Neural cell (in vitro differentiated cells): Measurements from ENCODE around the gene NELFA. TPM values are rescaled to one million over a fixed set of nuclear protein-coding genes. Genes with fewer than 3 reads are reported as not detected.

Experiments
- H2AFZ ChIP-seq: fragments of 200-600, 300-800 bp; sonication (generic), shearing (Covaris generic); 2 replicates; pipeline ENCODE4 v1.6.0; 2014; ENCODE audit warnings: low read depth, mild to moderate bottlenecking, antibody characterized with exemption, low read length, moderate library complexity
- H3F3A ChIP-seq: fragments of 200-600 bp; shearing (Covaris generic); 2 replicates; pipeline ENCODE4 v1.6.1; 2016; ENCODE audit warnings: mild to moderate bottlenecking, moderate library complexity, mixed read lengths, antibody characterized with exemption, low read length; ENCODE audit not compliant: insufficient read depth, poor library complexity, severe bottlenecking
- H3K27ac ChIP-seq: fragments of 200-600, 300-800 bp; sonication (generic), shearing (Covaris generic); 2 replicates; pipeline ENCODE4 v1.5.1; 2014; ENCODE audit warnings: mild to moderate bottlenecking, low read length, moderate library complexity
- H3K27me3 ChIP-seq: fragments of 300-800, 200-600 bp; sonication (generic), shearing (Covaris generic); 2 replicates; pipeline ENCODE4 v1.6.0; 2014; ENCODE audit warnings: mild to moderate bottlenecking, low read depth, low read length, moderate library complexity; ENCODE audit not compliant: insufficient read depth
- H3K36me3 ChIP-seq: fragments of 300-800, 200-600 bp; sonication (generic), shearing (Covaris generic); 2 replicates; pipeline ENCODE4 v1.5.1; 2014; ENCODE audit warnings: mild to moderate bottlenecking, antibody characterized with exemption, low read length, moderate library complexity; ENCODE audit not compliant: insufficient read depth
- H3K4me2 ChIP-seq: fragments of 300-800, 200-600 bp; sonication (generic), shearing (Covaris generic); 2 replicates; pipeline ENCODE4 v1.6.0; 2014; ENCODE audit warnings: mild to moderate bottlenecking, low read length
- H3K4me3 ChIP-seq: fragments of 300-800, 200-600 bp; sonication (generic), shearing (Covaris generic); 2 replicates; pipeline ENCODE4 v1.5.1; 2014; ENCODE audit warnings: mild to moderate bottlenecking, low read length, moderate library complexity
- H3K79me2 ChIP-seq: fragments of 200-600 bp; shearing (Covaris generic); replicated peaks from 2 replicates; pipeline ENCODE4 v1.6.0; 2014; ENCODE audit warnings: mild to moderate bottlenecking, low read length, moderate library complexity; ENCODE audit not compliant: insufficient read depth
- H3K9ac ChIP-seq: fragments of 300-800, 200-600 bp; sonication (generic), shearing (Covaris generic); 2 replicates; pipeline ENCODE4 v1.6.1; 2016; ENCODE audit warnings: mild to moderate bottlenecking, low read length, mixed read lengths
- H3K9me2 ChIP-seq: fragments of 200-600 bp; shearing (Covaris generic); 2 replicates; pipeline ENCODE4 v1.6.1; 2016; ENCODE audit warnings: mild to moderate bottlenecking, low read length, mixed read lengths; ENCODE audit not compliant: insufficient read depth
- H3K9me3 ChIP-seq: fragments of 200-600, 300-800 bp; sonication (generic), shearing (Covaris generic); 2 replicates; pipeline ENCODE4 v1.6.1; 2016; ENCODE audit warnings: mild to moderate bottlenecking, mixed run types, low read length, moderate library complexity, mixed read lengths
- H4K20me1 ChIP-seq: fragments of 200-600 bp; shearing (Covaris generic); 2 replicates; pipeline ENCODE4 v1.6.1; 2016; ENCODE audit warnings: mild to moderate bottlenecking, mixed run types; ENCODE audit not compliant: insufficient read depth
- CTCF ChIP-seq: fragments of 450-650 bp; IDR thresholded peaks from 2 replicates; pipeline ENCODE4 v1.5.1; 2014; ENCODE audit warnings: antibody characterized with exemption, mild to moderate bottlenecking, moderate library complexity; ENCODE audit not compliant: poor library complexity, severe bottlenecking
- EP300 ChIP-seq: fragments of 450-650 bp; conservative IDR thresholded peaks from 2 replicates; pipeline ENCODE4 v1.6.1; 2014; ENCODE audit warnings: antibody characterized with exemption, mild to moderate bottlenecking, moderate library complexity; ENCODE audit not compliant: poor library complexity, severe bottlenecking
- EZH2 ChIP-seq: fragments of 200-600, 300-800 bp; shearing (Covaris generic), sonication (generic); IDR thresholded peaks from 2 replicates; pipeline ENCODE4 v1.6.1; 2014; ENCODE audit warnings: antibody characterized with exemption, low read length, borderline replicate concordance, mild to moderate bottlenecking; ENCODE audit not compliant: insufficient read depth, poor library complexity, severe bottlenecking
- MXI1 ChIP-seq: fragments of 450-650 bp; conservative IDR thresholded peaks from 2 replicates; pipeline ENCODE4 v1.6.1; 2014; ENCODE audit warnings: antibody characterized with exemption, mild to moderate bottlenecking; ENCODE audit not compliant: poor library complexity, severe bottlenecking
- POLR2AphosphoS5 ChIP-seq: IDR thresholded peaks from 2 replicates; pipeline ENCODE4 v1.6.1; 2012
- RAD21 ChIP-seq: fragments of 450-650 bp; conservative IDR thresholded peaks from 2 replicates; pipeline ENCODE4 v1.6.1; 2014; ENCODE audit warnings: antibody characterized with exemption, mild to moderate bottlenecking, moderate library complexity
- SMC3 ChIP-seq: fragments of 450-650 bp; conservative IDR thresholded peaks from 2 replicates; pipeline ENCODE4 v1.6.1; 2014; ENCODE audit warnings: antibody characterized with exemption, mild to moderate bottlenecking, moderate library complexity; ENCODE audit not compliant: poor library complexity
- TAF1 ChIP-seq: IDR thresholded peaks from 2 replicates; pipeline ENCODE4 v1.6.1; 2012; ENCODE audit warnings: low read depth
- polyA plus RNA-seq: library from polyadenylated mRNA; depleted of rRNA; stranded (reverse); fragments of >200 nt; gene quantifications from 2 replicates; pipeline ENCODE4 v1.2.3, GENCODE V29; 2014
- TF ChIP-seq, protein P1 (sequence below): IDR thresholded peaks from 2 replicates; pipeline ENCODE4 v1.6.1; 2012; ENCODE audit warnings: borderline replicate concordance

NELFA gene
- polyA plus RNA-seq, 1 donor from 2014 or later, result 40.5 TPM

GRCh38 chr4:1961038-1961437, 47.7 kb downstream of the NELFA start:
- Histone ChIP-seq H2AFZ (no peak overlapping the region), H3K9ac (no peak overlapping the region), H3K27ac (no peak overlapping the region), H3K36me3 (peaks cover 9% of the 10 kb centered on the region), H4K20me1 (no peaks in the 10 kb centered on the region), H3K4me2 (no peak overlapping the region), H3K4me3 (no peak overlapping the region), H3K9me3 (no peaks in the 10 kb centered on the region), H3K79me2 (no peaks in the 10 kb centered on the region), H3K9me2 (no peaks in the 10 kb centered on the region), H3F3A (no peaks in the 10 kb centered on the region), H3K27me3 (no peaks in the 10 kb centered on the region)
- TF ChIP-seq TAF1, result no peak
- TF ChIP-seq, protein P1, sequence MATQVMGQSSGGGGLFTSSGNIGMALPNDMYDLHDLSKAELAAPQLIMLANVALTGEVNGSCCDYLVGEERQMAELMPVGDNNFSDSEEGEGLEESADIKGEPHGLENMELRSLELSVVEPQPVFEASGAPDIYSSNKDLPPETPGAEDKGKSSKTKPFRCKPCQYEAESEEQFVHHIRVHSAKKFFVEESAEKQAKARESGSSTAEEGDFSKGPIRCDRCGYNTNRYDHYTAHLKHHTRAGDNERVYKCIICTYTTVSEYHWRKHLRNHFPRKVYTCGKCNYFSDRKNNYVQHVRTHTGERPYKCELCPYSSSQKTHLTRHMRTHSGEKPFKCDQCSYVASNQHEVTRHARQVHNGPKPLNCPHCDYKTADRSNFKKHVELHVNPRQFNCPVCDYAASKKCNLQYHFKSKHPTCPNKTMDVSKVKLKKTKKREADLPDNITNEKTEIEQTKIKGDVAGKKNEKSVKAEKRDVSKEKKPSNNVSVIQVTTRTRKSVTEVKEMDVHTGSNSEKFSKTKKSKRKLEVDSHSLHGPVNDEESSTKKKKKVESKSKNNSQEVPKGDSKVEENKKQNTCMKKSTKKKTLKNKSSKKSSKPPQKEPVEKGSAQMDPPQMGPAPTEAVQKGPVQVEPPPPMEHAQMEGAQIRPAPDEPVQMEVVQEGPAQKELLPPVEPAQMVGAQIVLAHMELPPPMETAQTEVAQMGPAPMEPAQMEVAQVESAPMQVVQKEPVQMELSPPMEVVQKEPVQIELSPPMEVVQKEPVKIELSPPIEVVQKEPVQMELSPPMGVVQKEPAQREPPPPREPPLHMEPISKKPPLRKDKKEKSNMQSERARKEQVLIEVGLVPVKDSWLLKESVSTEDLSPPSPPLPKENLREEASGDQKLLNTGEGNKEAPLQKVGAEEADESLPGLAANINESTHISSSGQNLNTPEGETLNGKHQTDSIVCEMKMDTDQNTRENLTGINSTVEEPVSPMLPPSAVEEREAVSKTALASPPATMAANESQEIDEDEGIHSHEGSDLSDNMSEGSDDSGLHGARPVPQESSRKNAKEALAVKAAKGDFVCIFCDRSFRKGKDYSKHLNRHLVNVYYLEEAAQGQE, result no peak
- TF ChIP-seq EP300, result no peak
- no peak for TF ChIP-seq RAD21
- TF ChIP-seq MXI1, result no peak
- TF ChIP-seq EZH2, result no peak
- no peak for TF ChIP-seq SMC3
- no peak for TF ChIP-seq CTCF
- TF ChIP-seq POLR2AphosphoS5, result no peak

- no peak overlapping the region for H3K27ac ChIP-seq
- H3K9me3 ChIP-seq, result no peaks in the 10 kb centered on the region
- no peak overlapping the region for H3K9ac ChIP-seq
- TF ChIP-seq POLR2AphosphoS5 (no peak), EP300 (no peak), EZH2 (no peak), MXI1 (no peak), TAF1 (no peak), CTCF (no peak), SMC3 (no peak), RAD21 (no peak)
- no peaks in the 10 kb centered on the region for H3K9me2 ChIP-seq
- no peaks in the 10 kb centered on the region for H3K79me2 ChIP-seq
- no peaks in the 10 kb centered on the region for H4K20me1 ChIP-seq
- no peak overlapping the region for H2AFZ ChIP-seq
- no peak overlapping the region for H3K4me3 ChIP-seq
- no peak overlapping the region for H3K4me2 ChIP-seq
- H3K27me3 ChIP-seq, result no peaks in the 10 kb centered on the region
- H3F3A ChIP-seq, result no peaks in the 10 kb centered on the region
- H3K36me3 ChIP-seq, result peaks cover 12% of the 10 kb centered on the region
Measured at GRCh38 chr4:1960170-1960825, 48.5 kb downstream of the NELFA start.
